Raji (cell line): Measurements from ENCODE around the gene ZC3H12D.

Experiments
- POLR2A ChIP-seq: IDR thresholded peaks from 2 replicates; pipeline ENCODE4 v1.6.1; 2011; ENCODE audit warnings: low read depth, low read length, control low read depth; ENCODE audit not compliant: insufficient read depth

Gene ZC3H12D

DNA sequence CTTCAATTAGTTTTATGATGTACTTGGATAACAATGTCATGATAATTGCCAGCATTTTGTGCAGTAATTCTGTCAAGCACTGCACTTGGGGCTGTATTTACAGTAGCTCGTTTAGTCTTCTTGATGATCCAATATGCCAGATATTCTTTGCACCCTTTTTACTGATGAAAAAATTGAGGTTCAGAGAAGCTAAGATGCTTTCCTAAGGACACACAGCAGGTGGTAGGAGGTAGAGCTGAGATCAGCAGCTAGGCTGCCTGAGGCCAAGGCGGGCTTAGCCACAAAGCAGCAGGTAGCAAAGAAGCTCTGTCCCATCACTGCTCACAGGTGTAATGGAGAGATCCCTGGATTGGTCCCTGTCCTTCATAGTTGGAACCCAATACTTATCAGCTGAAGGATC lies 51.4 kb downstream of the ZC3H12D start:
- TF ChIP-seq POLR2A, result no peak

DNA sequence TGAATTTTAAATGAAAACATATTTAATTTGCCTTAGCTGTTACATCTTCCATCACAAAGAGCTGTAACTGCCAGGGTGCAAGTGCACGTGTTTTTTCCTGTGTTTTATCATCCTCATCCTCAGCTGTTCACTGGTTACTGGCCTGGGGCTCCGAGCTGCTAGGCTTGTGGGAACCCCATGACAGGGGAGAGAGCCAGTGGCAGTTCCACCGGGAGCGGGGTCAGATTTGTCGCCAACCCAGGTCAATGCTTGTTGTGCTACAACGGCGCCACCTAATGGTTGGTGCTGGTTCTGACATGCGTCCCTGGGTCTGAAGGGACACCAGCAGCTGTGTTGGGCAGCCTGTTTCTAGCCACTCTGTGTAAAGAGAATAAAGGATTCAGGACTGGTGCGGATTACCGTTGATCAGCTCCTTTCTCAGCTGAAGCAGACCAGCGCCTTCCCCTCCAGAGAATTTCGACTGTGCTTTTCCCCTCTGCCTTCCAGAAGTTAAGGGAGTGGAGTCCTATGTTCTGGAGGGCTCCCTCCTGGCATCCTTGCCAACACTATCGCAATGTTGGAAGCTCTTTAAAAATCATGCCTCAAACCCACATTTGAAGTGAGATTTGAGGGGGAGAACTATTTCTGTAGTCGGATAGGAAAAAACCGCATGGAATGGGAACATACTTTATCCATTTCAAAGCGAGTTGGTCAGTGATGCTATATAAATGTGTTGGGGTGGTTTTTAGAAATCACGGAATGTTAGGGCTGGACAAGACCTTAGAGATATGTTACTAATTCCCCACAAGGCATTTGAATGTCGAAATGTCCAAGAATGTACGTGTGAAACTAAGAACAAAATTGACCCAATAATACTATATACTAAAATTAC lies 52.7 kb downstream of the ZC3H12D start:
- TF ChIP-seq POLR2A, result no peak

DNA sequence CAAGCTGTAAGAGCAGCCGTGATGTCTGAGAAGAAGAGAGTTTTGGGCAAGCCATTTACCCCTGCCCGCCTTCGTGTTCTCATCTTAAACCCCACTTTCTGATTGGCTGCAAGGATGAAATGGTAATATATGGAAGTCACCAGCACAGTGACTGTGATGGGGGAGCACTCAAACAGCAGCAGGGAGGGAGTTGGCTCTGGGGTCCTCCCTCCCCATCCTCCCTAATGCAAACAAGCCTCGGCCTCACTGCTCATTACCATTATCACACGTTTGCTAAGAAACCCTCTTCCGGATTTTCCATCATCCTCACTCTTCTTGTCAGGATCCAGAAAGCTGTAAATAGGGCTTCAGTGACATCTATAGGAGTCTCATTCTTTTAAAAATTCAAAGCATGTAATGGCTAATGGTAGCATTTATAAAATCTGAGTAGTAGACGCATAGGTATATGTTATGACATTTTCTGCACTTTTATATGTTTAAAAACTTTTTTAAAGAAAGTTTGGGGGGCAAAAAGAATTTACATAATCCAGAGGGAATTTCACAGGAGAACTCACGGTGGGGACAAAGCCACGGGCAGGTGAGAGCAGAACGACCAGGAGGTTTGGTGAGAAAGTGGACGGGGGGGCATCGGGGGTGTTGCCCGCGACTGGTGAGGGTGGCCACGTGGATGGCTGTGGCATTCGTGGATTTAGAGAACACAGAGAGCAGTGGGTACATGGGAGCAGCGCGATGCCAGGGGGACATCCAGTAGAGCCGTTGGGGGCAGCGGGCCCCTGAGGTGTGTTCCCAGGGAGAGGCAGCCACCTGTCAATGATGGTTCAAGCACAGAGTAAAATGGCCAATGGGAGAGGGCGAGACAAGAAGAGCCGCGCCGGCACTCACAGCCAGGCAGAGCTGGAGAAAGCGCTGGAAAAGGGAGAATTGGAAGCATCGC lies 55.1 kb downstream of the ZC3H12D start:
- TF ChIP-seq POLR2A, result no peak

DNA sequence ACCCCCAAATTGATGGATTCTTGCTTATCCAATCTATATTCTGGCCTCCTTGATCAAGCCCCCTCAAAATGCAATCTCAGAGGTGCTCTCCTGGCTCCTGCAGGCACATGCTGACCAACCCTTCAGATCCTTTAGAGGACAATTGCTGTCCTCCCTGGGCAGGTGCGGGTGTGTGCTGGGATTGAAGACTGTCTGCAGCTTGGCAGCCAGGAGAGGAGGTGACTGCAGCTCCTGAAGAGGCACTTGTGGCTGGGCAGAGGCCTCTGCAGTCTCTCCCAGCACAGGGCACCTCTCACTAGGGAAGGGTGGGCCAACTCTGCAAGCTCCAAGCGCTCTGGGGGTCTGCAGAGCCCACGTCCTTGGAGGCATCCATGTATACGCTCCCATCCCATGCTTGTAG lies 56.2 kb downstream of the ZC3H12D start:
- no peak for TF ChIP-seq POLR2A

DNA sequence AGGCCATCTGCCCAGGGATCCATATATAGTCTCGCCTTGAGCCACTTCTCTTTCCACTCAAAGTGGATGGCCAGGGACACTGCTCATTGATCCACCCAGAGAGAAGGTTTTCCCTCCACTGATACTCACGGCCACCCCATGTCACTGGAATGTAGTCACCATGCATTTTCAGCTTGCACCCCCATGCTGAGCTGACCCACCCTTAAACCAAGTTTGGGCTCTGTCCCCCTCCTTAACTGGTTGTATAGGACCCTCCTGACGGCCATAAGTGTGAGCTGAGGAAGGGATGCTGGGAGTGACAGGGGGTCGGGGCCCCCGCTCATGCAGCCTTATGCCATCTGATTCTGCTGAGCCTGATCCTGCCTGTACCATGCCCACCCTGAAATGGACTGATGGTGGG lies 59.1 kb downstream of the ZC3H12D start:
- no peak for TF ChIP-seq POLR2A

DNA sequence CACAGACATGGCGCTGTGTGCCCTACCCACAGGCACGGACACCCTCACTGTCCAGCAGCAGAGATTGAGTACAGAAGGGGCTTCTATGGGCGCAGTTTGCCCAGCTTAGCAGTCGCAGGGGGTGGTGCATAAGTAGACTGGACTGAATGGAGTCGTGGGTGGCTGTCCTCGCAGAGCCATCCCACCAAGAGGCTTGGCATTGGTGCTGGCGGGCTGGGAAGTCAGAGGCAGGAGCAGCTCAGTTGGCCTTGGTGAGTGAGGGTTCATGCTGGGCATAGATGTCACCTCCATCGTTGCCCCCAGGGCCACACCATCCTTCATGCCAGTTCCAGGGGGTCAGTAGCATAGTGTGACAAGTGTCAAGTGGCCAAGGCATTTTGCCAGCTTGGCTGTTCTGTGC lies 59.6 kb downstream of the ZC3H12D start:
- no peak for TF ChIP-seq POLR2A

DNA sequence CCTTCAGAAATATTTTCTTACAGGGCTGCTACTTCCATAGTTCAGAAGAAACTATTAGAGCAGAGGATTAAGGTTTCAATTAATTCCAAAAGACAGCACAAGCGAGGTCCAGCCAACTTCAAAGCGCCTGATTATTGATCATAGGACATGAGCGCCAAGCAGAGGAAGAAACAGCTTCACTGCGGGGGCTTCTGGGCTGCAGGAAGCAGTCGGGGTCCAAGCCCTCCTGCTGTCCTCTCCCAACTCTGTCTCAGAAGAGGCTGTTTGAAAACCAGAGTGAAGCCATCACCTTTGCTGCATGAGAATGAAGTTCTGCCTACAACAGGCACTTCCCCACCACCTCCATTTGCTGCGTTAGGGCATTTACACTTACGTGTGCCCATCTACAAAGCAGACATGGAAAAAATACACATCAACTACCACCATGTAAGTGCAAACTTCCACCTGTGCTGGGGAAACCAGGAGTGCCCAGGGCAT lies 60.8 kb downstream of the ZC3H12D start:
- TF ChIP-seq POLR2A, result no peak

DNA sequence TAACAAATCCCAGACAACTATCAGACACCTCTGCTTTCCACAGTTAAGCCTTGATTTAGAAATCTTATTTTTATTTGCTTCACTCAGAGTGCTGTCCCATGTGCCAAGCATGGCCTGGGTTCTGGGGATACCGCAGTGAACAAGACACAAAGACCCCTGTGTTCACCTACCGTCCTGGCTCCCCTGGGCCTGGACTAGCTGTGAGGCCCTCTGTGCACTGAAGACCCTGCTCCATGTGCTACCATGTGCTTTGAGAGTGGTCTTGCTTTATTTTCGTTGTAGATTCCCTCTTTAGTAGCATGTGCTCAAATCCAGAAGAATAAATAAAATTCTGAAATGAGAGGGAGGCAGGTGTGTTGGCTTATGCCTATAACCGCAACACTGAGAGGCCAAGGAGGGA lies 62.2 kb downstream of the ZC3H12D start:
- TF ChIP-seq POLR2A, result no peak

DNA sequence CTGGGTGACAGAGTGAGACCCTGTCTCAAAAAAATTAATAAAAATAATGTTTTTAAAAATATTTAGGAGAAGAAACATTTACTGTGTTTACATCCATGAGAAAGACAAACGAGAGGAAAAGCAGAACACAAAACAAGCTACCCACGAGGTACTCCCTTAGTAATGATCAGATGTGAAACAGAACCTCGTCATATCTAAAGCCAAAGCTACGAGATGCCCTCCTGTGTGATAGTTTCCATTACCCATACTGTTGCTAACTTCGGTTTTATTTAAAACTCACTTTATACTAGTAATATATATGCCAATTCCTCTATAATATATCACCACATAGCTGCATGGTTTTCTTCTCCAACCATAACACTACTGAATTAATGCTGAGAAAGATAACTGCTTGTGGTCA lies 63.7 kb downstream of the ZC3H12D start:
- no peak for TF ChIP-seq POLR2A

DNA sequence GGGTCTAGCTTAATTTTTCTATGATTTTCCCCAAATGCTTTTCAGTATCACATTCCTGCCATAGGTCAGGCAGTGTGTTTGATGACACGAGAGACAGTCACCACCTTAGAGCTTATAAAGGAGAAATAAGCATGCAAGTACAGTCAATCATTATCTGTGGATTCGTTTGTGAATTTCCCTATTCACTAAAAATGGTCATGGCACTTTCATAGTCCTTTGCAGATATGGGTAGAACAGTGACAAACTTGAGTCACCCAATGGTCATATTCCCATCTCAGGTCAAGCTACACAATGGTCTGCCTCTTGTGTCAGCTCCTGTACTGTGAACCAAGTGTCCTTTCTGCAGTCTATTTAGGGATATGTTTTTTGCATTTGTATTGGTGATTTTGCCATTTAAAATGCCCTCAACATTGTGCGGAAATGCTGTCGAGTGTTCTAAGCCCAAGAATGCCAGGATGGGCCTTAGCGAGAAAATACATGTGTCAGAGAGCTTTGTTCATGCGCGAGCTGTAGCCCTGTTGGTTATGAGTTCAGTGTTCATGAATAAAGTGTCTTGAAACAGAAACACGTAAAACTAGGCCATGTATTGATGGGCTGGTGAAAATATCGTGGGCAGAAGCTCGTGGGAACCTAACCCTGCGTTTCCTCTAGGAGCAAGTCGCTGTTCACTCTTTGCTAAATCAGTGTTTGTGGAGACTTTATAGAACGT lies 65.0 kb downstream of the ZC3H12D start:
- no peak for TF ChIP-seq POLR2A

DNA sequence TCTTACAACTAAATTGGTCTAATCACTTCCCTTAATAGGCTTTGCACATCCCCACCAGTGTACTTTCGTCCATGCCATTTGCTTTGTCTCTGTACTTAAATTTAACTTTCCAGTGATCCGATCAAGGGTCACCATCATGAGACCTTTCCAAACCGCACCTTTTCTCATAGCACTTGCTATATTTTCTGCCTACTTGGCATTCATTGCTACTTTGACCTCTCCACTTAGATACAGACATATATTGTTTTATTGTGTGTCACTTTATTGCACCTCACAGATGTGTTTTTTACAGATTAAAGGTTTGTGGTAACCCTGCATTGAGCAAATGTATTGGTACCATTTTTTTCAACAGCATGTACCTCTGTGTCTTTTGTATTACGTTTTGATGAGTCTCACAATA lies 70.0 kb downstream of the ZC3H12D start:
- no peak for TF ChIP-seq POLR2A

DNA sequence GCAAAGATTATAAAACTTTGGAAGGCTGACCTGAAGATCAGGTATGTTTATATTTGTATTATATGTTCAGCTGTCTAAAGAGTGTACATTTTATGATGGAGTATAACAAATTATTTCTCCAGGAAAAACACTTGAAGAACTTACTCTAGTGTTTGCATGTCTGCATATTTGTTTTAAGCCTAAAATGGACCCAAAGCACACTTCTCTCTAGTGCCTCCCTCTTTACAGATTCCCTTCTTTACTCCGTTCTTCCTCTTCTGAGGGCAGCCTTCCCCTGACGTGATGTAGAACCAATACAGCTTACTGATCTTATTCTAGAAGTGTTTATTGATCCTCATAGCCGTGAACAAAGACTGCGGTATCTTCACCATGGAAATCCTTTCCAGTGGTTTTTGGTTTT lies 70.8 kb downstream of the ZC3H12D start:
- TF ChIP-seq POLR2A, result no peak

DNA sequence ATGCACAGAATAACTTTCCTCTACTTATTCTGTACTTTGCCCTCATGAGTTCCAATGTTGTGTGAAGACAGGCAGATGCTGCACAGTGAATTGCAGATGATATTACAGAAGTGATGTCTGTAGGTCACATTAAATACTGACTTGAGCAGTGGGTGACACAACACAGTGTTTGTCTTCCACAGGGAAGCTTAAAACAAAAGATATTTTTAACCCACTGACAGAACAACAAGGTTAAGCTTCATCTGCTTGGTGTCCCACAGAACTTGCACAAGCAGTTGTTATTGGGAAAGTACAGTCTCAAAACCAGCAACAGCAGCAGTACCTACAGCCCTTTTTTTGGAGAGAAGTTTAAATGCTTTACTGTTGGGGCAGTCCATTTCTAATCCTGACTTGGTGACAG lies 74.3 kb downstream of the ZC3H12D start:
- no peak for TF ChIP-seq POLR2A

DNA sequence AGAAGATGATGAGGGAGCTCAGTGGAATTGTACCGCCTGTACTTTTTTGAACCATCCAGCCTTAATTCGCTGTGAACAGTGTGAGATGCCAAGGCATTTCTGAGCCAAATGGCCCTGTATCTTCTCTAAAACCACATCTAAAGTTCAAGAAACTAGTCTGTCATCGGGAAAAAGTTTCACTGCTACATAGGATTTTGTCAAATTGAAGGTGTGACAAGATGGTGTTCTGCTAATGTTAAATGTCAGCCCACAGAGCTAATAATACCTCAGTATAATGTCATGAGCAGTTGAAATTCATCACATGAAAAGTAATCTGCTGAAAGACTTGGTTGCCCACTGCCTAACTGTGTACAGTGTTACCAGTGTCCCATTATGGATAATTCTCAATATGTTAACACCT lies 75.2 kb downstream of the ZC3H12D start:
- no peak for TF ChIP-seq POLR2A
